GM21528 (cell line): ENCODE data around the gene GFER.

Experiments
- ATAC-seq: cut with Tn5 transposase; IDR thresholded peaks from one replicate; pipeline ENCODE4 v1.9.1; 2021; ENCODE audit warnings: mild to moderate bottlenecking, moderate library complexity; ENCODE audit not compliant: unreplicated experiment, low FRiP score

The GFER gene

GRCh38 chr16:1989209-1990100 is 5.5 kb downstream of the GFER start, which contains the start of gene SYNGR3:
Gene SYNGR3 (plus strand): TSS chr16:1989970. CDS start chr16:1990103, 133 bp downstream.
- no peak for ATAC-seq

GRCh38 chr16:1990101-1990350 is 6.0 kb downstream of the GFER start:
- no peak for ATAC-seq

GRCh38 chr16:1990351-1991134 is 6.5 kb downstream of the GFER start:
- ATAC-seq: no peak

DNA sequence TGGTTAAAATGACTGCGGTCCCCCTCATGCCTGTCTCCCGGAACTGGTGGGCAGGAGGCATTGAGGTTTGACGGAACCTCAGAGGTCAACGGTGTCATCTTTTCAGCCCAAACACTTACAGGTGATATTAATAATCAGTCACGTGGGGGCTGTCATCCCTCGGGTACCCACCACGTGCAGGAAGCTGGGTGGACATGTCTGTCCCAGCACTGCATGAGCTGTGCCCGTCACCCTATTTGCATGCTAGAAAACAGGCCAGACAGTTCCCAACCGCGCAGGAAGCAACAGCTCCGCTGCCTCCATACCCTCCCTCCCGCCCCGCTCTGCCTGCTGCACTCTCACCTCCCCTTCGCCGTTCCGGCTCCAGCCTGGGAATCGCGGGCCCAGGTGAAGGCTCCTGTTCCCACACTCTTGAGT is 7.2 kb downstream of the GFER start:
- ATAC-seq: no peak

GRCh38 chr16:1991588-1991947 is 7.6 kb downstream of the GFER start:
- no peak for ATAC-seq

DNA sequence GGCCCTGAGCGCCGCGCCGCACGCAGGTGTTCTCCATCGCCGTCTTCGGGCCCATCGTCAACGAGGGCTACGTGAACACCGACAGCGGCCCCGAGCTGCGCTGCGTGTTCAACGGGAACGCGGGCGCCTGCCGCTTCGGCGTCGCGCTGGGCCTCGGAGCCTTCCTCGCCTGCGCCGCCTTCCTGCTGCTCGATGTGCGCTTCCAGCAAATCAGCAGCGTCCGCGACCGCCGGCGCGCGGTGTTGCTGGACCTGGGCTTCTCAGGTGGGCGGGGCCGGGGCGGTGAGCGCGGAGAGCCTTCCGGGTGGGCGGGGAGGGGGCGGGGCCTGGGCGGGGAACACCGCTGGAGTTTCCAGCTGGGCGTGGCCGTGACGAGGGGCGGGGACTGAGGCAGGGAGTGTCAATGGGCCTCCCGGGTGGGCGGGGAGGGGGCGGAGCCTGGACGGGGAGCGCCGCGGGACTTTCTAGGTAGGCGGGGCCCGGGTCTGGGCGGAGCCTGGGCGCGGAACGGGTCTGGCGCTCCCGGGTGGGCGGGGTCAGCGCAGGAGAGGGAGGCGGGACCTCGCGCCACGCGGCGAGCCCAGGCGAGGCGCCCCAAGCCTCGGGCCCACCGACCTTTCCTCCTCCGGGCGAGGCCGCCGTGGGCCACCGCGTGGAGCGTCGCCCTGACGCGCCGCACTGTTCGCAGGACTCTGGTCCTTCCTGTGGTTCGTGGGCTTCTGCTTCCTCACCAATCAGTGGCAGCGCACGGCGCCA is 8.1 kb downstream of the GFER start:
- peak; percentile 41 for ATAC-seq

DNA sequence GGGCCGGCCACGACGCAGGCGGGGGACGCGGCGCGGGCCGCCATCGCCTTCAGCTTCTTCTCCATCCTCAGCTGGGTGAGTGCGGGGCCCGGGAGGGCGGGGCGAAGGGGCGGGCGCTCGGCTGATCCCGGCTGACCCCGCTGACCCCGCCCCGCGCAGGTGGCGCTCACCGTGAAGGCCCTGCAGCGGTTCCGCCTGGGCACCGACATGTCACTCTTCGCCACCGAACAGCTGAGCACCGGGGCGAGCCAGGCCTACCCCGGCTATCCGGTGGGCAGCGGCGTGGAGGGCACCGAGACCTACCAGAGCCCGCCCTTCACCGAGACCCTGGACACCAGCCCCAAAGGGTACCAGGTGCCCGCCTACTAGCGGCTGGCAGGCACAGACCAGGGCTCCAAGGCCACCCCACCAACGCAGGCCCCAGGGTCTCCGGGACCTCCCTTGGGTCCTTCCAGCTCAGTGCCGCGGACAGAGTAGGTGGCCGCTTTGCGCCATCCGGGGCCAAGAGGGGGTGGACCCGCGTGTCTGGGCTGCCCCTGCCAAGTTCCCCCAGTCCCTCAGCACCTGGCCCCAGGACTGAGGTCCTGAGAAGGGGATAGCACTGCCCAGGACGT is 8.8 kb downstream of the GFER start:
- ATAC-seq: no peak

DNA sequence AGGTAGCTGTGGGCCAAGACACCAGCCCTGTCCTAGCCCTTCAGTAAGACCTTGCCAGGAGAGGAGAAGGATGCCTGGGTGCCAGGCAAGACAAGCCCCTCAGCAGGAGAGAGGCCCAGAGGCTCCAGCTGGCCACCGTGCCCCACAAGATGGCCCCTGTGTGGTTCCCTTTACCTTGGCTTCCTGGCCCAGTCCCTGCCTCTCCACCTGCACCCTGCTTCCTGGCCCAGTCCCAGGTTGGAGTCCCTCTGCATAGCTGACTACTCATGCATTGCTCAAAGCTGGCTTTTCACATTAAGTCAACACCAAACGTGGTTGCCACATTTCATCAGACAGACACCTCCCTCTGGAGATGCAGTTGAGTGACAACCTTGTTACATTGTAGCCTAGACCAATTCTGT is 9.7 kb downstream of the GFER start:
- no peak for ATAC-seq

- no peak for ATAC-seq
These were observed 13.7 kb downstream of the GFER start for GRCh38 chr16:1997494-1998359.

- no peak for ATAC-seq
These were observed 14.4 kb downstream of the GFER start for GRCh38 chr16:1998360-1998835.

DNA sequence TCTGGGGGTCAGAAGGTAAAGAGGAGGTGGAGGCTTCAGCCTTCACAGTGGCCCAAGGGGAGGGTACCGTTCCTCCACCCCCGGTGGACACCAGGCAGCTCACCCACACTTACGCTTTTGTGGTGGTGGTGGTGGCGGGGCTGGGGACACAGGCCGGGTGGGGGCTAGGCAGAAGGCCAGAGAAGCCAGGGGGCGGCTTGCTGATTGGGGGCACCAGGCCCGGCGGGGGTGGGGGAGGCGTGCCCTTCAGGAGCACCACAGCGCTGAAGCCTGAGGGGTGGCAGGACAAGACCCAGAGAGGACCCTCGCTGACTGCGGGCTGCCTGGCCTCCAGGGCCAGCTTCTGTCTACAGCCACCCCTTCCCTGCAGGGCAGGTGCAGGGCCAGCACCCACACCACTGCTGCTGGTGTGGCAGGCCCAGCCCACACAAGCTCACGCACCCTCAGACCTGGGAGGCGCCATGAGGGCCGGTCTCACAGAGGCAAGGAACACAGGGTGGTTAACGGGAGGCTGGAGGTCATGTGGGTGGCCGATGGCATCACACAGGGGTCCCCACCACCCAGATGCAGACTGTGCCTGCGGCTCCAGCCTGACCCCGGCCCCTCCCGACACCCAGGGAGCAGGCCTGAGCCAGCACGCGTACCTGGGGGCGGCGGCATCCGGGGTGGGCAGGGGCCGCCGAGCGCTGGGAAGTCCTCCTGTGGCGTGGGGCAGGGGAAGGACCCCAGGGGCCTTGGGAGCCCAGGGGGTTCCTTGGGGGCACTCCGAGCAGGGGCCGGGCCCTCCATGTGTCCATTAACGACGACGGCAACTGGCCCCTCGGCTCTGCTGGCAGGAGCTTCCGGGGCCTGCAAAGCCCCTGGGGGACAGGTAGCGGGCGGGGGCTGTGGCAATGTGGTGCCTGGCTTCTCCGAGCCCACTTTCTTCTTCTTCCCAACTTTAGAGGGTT is 15.1 kb downstream of the GFER start:
- no peak for ATAC-seq

GRCh38 chr16:1999866-2000514 is 16.0 kb downstream of the GFER start:
- no peak for ATAC-seq

DNA sequence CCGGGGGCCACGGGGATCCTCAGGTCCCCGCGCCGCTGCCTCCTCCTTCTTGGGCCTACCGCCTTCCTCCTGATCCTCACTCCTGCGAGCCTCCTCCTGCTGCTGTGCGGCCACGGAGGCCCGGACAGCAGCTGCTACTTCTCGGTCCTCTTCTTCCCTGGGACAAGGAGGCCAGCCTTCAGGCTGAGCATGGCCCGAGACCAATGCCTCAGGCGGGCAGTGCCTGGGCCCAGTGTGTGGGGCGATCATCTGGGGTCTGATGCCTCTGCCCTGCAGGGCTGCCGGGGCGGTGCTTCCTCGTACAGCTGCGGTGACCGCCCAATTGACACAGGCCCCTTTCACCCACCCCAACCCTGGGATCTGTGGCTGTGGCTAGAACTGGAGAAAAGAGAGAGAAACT is 17.0 kb downstream of the GFER start:
- no peak for ATAC-seq

- no peak for ATAC-seq
These were observed 17.7 kb downstream of the GFER start for GRCh38 chr16:2001456-2002355.

DNA sequence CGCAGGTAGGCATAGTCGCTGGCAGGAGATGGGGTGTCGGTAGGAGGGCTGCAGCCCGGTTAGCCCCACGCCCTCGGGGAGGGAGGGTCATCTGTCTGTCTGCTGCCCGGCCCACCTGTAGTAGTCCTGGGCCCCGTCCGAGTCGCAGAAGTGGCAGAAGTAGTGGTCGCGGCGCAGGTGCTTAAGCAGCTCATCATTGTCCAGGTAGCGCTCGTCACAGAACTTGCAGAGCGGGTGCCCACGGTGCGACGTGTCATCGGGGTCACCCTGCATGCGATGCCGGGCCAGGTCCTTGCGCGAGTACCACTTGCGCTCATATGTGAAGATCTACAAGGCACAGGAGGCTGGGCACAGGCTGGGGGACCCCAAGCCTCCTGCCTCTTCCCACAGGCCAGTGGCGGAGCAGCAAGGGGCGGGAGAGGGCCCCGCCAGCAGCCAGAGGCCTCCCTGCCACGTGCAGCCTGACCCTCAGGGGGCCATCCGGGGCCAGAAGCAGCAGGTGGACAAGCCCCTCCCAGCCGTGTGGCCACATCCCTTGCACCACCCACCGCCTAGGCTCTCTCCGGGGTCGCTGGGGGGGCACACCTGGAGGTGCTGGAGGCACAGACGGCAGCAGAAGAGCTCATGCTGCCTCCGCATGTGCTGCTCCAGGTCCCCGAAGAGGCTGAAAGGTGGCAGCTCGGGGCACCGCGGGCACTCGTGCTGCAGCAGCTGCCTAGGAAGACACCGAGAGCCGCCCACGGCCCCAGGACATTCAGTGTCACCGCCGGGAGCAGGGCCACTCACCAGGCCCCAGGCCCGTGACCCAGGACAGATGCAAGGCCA is 18.6 kb downstream of the GFER start:
- ATAC-seq: no peak

- ATAC-seq: no peak
These were observed 19.3 kb downstream of the GFER start for GRCh38 chr16:2003231-2003826.
